Umbilical cord (tissue), 2 donors: ENCODE results near the gene AP2A2. TPM values are rescaled to one million over a fixed set of nuclear protein-coding genes. Genes with fewer than 3 reads are reported as not detected.

Experiments
- DNase-seq: peaks from one replicate; pipeline ENCODE4 v3.0.0-alpha.2; 2015; ENCODE audit warnings: low spot score
- total RNA-seq: library from RNA; depleted of rRNA; stranded (reverse); fragments of >200 nt; gene quantifications from one replicate; pipeline ENCODE4 v1.2.3, GENCODE V29; 2014; ENCODE audit warnings: low replicate concordance; ENCODE audit not compliant: insufficient read depth

AP2A2 gene
- total RNA-seq, 1 donor from 2014 or later, result 24.1 TPM

DNA sequence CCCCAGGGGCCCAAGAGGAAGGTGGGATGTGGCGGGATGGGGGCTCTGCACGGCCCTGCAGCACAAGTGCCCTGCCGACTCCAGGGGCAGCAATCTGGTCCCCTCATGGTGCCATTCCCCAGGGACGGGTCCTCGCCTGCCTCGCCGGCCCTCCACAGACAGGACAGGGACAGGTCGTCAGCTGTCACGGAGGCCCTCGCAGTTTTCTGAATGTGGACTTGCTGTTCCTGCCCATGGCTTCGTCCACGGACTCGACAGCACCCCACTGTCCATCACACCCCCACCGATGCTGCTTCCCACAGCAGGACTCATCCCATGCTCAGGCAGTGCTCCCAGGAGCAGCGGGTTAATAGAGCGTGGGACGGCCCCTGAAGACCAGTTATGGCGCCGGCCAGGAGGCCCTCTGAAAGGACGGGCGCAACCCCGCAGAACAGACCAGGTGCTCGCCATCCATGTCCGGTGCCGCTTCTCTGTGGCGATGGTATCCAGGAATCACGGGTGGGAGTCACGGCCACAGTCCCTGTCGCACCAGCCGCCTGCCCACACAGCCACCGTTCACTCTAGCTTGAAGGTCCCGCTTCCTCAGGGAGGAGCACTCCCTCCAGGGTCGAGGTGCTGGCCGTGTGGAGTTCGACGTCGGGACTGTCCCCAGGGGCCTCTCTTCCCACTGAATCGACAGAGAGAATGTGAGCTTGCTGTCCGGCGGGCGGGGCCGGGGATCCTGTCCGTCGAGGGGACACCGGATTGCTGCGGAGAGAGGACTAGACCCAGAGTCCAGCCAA, 130.5 kb downstream of the AP2A2 start:
- DNase-seq, result no peak

DNA sequence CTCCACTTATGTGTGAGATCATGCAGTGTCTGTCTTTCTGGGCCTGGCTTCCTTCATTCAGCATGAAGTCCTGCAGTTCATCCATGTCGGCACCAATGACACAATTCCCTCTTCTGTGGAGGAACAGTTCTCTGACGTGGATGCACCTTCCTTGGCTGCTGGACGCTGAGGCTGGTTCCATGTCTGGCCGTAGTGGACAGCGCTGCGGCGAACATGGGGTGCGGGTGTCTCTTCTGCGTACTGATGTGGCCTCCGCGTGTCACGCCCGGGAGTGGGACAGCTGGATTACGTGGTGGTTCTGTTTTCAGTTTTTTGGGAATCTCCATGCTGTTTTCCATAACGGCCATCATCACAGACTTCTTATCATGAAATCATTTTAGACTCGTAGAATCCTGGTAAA, 132.1 kb downstream of the AP2A2 start:
- no peak for DNase-seq

DNA sequence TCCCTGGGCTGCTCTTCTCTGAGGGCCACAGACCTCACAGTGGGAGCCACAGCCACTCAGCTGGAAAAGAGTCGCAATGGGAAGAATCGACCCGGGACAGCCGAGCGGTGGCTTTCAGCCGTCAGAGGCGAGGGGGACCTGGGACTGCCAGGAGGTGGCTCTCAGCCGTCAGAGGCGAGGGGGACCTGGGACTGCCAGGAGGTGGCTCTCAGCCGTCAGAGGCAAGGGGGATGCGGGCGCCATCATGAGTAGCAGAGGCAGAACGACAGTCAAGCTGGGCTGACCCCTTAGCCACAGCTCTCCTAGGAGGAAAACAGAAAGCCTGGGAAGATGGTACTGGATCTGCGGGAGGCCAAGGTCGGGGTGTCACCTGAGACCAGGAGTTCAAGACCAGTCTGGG, 134.1 kb downstream of the AP2A2 start:
- no peak for DNase-seq

DNA sequence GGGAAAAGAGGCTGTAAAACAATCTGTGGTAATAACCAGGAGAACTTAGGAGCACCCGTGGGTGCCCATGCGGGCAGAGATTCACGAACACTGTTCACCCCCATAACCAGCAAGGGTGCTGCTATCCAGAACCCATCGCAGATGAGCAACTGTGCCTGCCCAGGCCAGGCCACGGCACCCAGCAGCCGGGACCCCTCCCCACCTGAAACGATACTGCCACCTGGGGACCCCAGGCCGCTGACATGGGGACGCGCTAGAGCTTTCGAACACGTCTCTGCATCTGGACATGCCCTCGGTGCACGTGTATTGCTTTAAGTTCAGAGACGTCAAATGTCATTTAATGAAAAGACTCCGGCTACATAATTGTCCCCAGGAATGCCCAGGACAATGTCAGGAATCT, 134.7 kb downstream of the AP2A2 start:
- no peak for DNase-seq

DNA sequence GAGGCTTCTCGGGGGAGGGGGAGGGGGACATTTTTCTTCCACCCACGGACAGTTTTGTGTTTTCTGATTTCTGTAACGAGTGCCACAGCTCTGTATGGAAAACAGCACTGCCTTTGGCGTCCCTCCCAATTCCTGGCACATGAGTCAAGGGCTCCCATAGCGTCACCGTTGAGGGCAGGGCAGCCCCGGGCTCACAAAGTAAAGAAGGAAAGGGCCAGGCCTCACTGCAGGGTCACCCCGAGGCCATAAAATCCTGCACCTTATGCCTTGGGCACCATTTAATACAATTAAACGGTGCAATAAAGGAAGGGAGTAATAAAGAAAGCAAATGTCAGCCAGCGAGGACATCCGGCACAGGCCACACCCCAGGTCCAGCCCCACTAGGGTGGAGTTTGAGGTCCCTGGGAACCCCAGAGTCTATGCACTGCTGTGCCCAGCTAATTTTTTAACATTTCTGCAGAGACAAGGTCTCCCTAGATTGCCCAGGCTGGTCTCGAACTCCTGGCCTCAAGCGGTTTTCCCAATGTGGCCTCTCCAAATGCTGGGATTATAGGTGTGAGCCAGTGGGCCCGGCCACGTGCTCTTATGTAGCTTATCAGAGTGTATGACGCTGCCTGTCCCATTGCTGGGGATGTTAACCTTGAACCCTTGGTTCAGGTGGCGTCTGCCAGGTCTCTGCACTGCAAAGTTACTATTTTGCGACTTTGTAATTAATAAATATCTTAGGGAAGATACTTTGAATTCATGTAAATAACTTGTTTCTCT, 135.4 kb downstream of the AP2A2 start:
- peak; percentile 30 for DNase-seq

Other genes starting within 250 kb of the AP2A2 start
- gene DEAF1, start 230.6 kb upstream of the AP2A2 start, total RNA-seq, result 54.9 TPM
- gene TMEM80, start 230.1 kb upstream of the AP2A2 start, total RNA-seq, result 7.7 TPM
- gene EPS8L2, start 219.6 kb upstream of the AP2A2 start, total RNA-seq, result 28.6 TPM
- 76.1 TPM for gene TALDO1, start 178.4 kb upstream of the AP2A2 start, total RNA-seq
- 26.2 TPM for gene GATD1, start 148.4 kb upstream of the AP2A2 start, total RNA-seq
- gene CEND1, start 135.8 kb upstream of the AP2A2 start, total RNA-seq, result 1.4 TPM
- gene SLC25A22, start 127.6 kb upstream of the AP2A2 start, total RNA-seq, result 2.2 TPM
- gene PIDD1, start 120.6 kb upstream of the AP2A2 start, total RNA-seq, result 19.3 TPM
- 439 TPM for gene RPLP2, start 115.9 kb upstream of the AP2A2 start, total RNA-seq
- 6.7 TPM for gene PNPLA2, start 107.0 kb upstream of the AP2A2 start, total RNA-seq
- gene CRACR2B, start 98.0 kb upstream of the AP2A2 start, total RNA-seq, result 3.1 TPM
- 159 TPM for gene CD151, start 92.9 kb upstream of the AP2A2 start, total RNA-seq
- gene POLR2L, start 83.3 kb upstream of the AP2A2 start, total RNA-seq, result 14.0 TPM
- gene TSPAN4, start 83.0 kb upstream of the AP2A2 start, total RNA-seq, result 43.8 TPM
- gene CHID1, start 15.1 kb upstream of the AP2A2 start, total RNA-seq, result 69.6 TPM
- 0.24 TPM for gene MUC6, start 110.8 kb downstream of the AP2A2 start, total RNA-seq
- under 0.01 TPM for gene MUC2, start 149.0 kb downstream of the AP2A2 start, total RNA-seq
- 1.4 TPM for gene MUC5AC, start 232.1 kb downstream of the AP2A2 start, total RNA-seq